Kidney epithelial cell (primary cell): ENCODE results near the gene IGFBP4. TPM values are rescaled to one million over a fixed set of nuclear protein-coding genes. Genes with fewer than 3 reads are reported as not detected.

Experiments used
- DNase-seq: peaks from one replicate; pipeline ENCODE4 v3.0.0-alpha.2; 2010; ENCODE audit warnings: low read depth
- H3K27me3 ChIP-seq: 2 replicates; pipeline ENCODE4 v1.6.0; 2011; ENCODE audit warnings: low read length; ENCODE audit not compliant: control insufficient read depth, insufficient read depth
- H3K36me3 ChIP-seq: 2 replicates; pipeline ENCODE4 v1.5.1; 2011; ENCODE audit warnings: low read length; ENCODE audit not compliant: control insufficient read depth, insufficient read depth
- H3K4me3 ChIP-seq: 2 replicates; pipeline ENCODE4 v1.5.1; 2011; ENCODE audit warnings: low read depth, mild to moderate bottlenecking, control low read depth, low read length
- total RNA-seq: library from RNA; depleted of rRNA; stranded (reverse); fragments of >200 nt; gene quantifications from 2 replicates; pipeline ENCODE4 v1.2.3, GENCODE V29; 2015
- TF ChIP-seq, protein P1 (sequence below): IDR thresholded peaks from 2 replicates; pipeline ENCODE4 v1.5.1; 2011; ENCODE audit warnings: mild to moderate bottlenecking, moderate library complexity, low read length, control low read depth, inconsistent platforms; ENCODE audit not compliant: insufficient read depth, poor library complexity, severe bottlenecking

Gene IGFBP4
- total RNA-seq, 1 donor from 2014 or later: 53.6 TPM

GRCh38 chr17:40500709-40501108 is 57.5 kb downstream of the IGFBP4 start:
- H3K36me3 ChIP-seq: no peaks in the 10 kb centered on the region
- H3K27me3 ChIP-seq: no peaks in the 10 kb centered on the region
- H3K4me3 ChIP-seq: no peak overlapping the region
- TF ChIP-seq, protein P1, sequence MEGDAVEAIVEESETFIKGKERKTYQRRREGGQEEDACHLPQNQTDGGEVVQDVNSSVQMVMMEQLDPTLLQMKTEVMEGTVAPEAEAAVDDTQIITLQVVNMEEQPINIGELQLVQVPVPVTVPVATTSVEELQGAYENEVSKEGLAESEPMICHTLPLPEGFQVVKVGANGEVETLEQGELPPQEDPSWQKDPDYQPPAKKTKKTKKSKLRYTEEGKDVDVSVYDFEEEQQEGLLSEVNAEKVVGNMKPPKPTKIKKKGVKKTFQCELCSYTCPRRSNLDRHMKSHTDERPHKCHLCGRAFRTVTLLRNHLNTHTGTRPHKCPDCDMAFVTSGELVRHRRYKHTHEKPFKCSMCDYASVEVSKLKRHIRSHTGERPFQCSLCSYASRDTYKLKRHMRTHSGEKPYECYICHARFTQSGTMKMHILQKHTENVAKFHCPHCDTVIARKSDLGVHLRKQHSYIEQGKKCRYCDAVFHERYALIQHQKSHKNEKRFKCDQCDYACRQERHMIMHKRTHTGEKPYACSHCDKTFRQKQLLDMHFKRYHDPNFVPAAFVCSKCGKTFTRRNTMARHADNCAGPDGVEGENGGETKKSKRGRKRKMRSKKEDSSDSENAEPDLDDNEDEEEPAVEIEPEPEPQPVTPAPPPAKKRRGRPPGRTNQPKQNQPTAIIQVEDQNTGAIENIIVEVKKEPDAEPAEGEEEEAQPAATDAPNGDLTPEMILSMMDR: no peak
- no peak for DNase-seq

GRCh38 chr17:40501499-40501911 is 58.3 kb downstream of the IGFBP4 start, which contains the start of gene TNS4:
Gene TNS4 (minus strand): TSS chr17:40501623. CDS start chr17:40496425, 5,198 bp downstream.
- no peaks in the 10 kb centered on the region for H3K27me3 ChIP-seq
- no peak within 1 kb of the TSS for H3K4me3 ChIP-seq
- TF ChIP-seq, protein P1: no peak
- DNase-seq: no peak
- no peaks in the 10 kb centered on the region for H3K36me3 ChIP-seq

- no peak for DNase-seq
- no peak overlapping the region for H3K4me3 ChIP-seq
- no peaks in the 10 kb centered on the region for H3K36me3 ChIP-seq
- no peaks in the 10 kb centered on the region for H3K27me3 ChIP-seq
- TF ChIP-seq, protein P1: no peak
Observed at GRCh38 chr17:40502716-40503115, 59.5 kb downstream of the IGFBP4 start.

DNA sequence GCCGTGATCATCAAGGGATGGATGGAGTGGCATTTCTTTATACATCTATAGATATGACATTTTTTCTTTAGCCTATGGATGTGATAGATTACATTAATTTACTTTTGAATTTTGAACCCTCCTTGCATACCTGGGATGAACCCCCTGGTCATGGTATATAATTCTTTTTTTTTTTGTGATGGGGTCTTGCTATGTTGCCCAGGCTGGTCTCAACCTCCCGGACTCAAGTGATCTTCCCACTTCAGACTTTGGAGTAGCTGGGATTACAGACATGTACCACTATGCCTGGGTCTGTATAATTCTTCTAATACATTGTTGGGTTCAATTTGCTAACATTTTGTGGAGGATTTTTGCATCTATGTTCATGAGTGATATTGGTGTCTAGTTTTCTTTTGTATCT is 59.9 kb downstream of the IGFBP4 start:
- DNase-seq: no peak
- Histone ChIP-seq H3K36me3 (no peaks in the 10 kb centered on the region), H3K27me3 (no peaks in the 10 kb centered on the region), H3K4me3 (no peak overlapping the region)
- TF ChIP-seq, protein P1: no peak

DNA sequence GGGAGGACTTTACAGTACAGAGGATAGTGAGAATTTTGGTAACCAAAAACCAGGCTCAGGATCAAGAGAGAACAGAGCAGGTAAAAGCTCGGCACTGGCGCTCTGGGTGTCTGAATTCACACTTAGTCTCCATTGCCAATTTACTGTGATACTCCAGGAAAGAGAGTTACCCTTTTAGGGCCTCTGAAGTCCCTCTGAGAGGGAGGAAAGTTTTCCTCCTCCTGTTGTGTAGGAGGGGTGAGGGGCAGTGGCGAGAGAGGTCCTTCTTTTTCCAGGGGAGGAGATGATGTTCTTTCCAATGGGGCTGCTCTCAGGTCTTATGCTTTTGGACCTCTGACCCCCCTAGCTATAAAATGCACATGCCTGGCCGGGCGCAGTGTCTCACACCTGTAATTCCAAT is 63.5 kb downstream of the IGFBP4 start:
- Histone ChIP-seq H3K36me3 (no peaks in the 10 kb centered on the region), H3K4me3 (no peak overlapping the region), H3K27me3 (no peaks in the 10 kb centered on the region)
- TF ChIP-seq, protein P1: no peak
- no peak for DNase-seq

Other genes starting within 250 kb of the IGFBP4 start
- gene WIPF2, start 224.1 kb upstream of the IGFBP4 start, total RNA-seq: 12.6 and 13.9 TPM in 2 replicates
- gene CDC6, start 155.6 kb upstream of the IGFBP4 start, total RNA-seq: 7.9 and 8.8 TPM in 2 replicates
- 48.2 and 57.2 TPM in 2 replicates for gene RARA, start 134.3 kb upstream of the IGFBP4 start, total RNA-seq
- 1.1 TPM in 1 of 2 replicates, not detected in the other for gene GJD3, start 78.7 kb upstream of the IGFBP4 start, total RNA-seq
- 14.9 and 17.4 TPM in 2 replicates for gene TOP2A, start 25.6 kb upstream of the IGFBP4 start, total RNA-seq
- 0.34 TPM in 1 of 2 replicates, not detected in the other for gene TNS4, start 58.2 kb downstream of the IGFBP4 start, total RNA-seq
- not detected in 2 replicates for gene CCR7, start 122.0 kb downstream of the IGFBP4 start, total RNA-seq
- gene SMARCE1, start 204.4 kb downstream of the IGFBP4 start, total RNA-seq: 105 and 115 TPM in 2 replicates
- not detected in 2 replicates for gene KRT222, start 221.7 kb downstream of the IGFBP4 start, total RNA-seq